ENCODE results near the gene SERPINA9. TPM values are rescaled to one million over a fixed set of nuclear protein-coding genes. Genes with fewer than 3 reads are reported as not detected.

The SERPINA9 gene
- total RNA-seq, 2 experiments from 2014 or later, result not detected

DNA sequence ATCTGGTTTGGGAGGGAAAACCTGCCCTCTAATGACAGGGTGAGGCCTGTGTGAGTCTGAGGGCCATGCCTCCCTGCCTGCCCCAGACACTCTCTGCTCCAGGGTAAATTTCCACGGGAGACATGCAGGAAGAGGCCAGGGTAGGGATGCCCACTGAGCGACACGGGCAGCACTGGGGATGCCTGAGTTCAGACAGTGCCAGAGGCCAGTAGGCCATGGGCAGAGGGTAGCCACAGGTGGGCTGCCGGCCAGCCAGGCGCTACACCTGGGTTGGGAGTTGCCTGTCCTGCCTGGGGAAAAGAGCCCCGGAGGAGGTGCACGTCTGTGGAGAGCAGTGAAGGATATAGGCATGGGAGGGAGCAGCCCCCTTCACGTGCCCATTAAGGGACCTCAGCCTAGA is 29.6 kb upstream of the SERPINA9 start:
- ChIA-PET CTCF (no interaction called here), POLR2A (no interaction called here)
- H3K27ac Mint-ChIP-seq, result no peak overlapping the region
- no peak overlapping the region for H3K4me3 Mint-ChIP-seq
- ATAC-seq, result no peak
- no peak for DNase-seq
- H3K36me3 Mint-ChIP-seq (ENCODE audit: low read depth), result no peaks in the 10 kb centered on the region
- H3K4me1 Mint-ChIP-seq (ENCODE audit: low read depth), result no peaks in the 10 kb centered on the region
- peaks cover 4% of the 10 kb centered on the region for H3K27me3 Mint-ChIP-seq (ENCODE audit: low read depth)
- H3K9me3 Mint-ChIP-seq (ENCODE audit: insufficient read depth), result no peaks in the 10 kb centered on the region

DNA sequence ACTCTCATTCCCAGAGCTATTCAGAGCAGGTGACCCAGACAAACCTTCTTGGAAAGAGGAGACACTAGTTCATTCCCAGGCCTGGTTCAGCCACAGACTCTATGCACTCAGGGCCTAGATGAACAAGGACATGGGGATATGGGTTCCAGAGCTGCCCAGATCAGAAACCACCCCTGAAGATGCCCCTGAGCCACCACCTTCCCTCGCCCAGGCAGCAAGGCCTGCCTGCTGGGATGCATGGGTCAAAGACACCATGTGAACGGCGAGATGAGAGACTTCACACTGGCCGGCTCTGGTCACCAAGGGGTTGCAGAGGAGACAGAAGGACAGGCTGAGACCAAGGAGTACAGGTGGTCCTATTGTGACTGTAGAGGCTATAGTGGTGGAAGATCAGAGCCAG is 29.2 kb upstream of the SERPINA9 start:
- no peak for ATAC-seq
- ChIA-PET POLR2A (no interaction called here), CTCF (no interaction called here)
- H3K27me3 Mint-ChIP-seq (ENCODE audit: low read depth), result peaks cover 2% of the 10 kb centered on the region
- no peaks in the 10 kb centered on the region for H3K4me1 Mint-ChIP-seq (ENCODE audit: low read depth)
- H3K4me3 Mint-ChIP-seq, result no peak overlapping the region
- DNase-seq, result no peak
- no peaks in the 10 kb centered on the region for H3K9me3 Mint-ChIP-seq (ENCODE audit: insufficient read depth)
- no peaks in the 10 kb centered on the region for H3K36me3 Mint-ChIP-seq (ENCODE audit: low read depth)
- no peak overlapping the region for H3K27ac Mint-ChIP-seq

DNA sequence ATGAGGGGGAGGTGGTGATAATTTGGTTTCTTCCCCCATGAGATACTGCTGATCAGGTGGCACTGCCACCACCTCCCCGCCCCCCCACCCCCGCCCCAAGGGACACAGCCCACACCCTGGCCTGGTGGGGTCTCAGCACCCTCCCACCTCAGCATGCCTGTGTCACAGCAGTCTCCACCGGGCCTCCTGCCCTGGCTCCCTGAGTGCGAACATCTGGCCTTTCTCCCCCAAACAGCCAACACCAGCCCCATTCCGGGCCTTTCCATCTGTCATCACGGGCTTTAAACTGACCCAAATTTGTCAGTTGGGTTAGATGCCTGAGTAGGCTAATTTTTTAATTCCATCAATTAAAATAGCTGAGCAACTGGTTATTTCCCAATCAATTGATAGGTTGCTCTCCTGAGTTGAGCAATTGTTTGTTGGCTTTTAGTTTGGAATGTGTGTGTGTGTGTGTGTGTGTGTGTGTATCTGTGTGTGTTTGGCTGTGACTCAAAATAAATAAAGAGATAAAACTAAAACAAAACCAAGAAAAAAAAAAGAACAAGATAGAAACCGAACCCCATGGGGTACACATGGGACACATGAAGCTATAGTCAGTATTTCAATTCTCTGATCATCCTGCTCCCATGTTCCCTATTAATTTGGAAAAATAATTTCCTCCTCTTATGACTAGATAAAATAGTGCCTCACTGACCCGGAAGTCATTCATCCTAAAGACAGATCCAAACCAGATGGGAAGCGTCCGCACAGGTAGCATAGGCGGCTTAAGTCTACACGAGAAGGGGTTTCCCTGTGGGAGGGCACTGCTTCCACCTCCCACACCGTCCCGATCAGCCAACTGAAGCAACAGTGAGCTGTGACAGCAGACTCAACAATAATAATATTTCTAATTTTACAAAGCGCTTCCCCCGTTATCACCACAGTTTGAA is 25.9 kb upstream of the SERPINA9 start:
- no peak for DNase-seq
- H3K4me1 Mint-ChIP-seq (ENCODE audit: low read depth), result no peaks in the 10 kb centered on the region
- no peaks in the 10 kb centered on the region for H3K9me3 Mint-ChIP-seq (ENCODE audit: insufficient read depth)
- ATAC-seq, result no peak
- no peak overlapping the region for H3K4me3 Mint-ChIP-seq
- ChIA-PET POLR2A (no interaction called here), CTCF (interaction anchor here (0.6 to 0.8 kb wide), 2 partner anchors 15 kb away, joined by 3 to 5 read pairs; no protein-coding TSS in a partner anchor)
- H3K36me3 Mint-ChIP-seq (ENCODE audit: low read depth), result no peaks in the 10 kb centered on the region
- H3K27ac Mint-ChIP-seq, result no peak overlapping the region
- H3K27me3 Mint-ChIP-seq (ENCODE audit: low read depth), result peaks cover 6% of the 10 kb centered on the region

DNA sequence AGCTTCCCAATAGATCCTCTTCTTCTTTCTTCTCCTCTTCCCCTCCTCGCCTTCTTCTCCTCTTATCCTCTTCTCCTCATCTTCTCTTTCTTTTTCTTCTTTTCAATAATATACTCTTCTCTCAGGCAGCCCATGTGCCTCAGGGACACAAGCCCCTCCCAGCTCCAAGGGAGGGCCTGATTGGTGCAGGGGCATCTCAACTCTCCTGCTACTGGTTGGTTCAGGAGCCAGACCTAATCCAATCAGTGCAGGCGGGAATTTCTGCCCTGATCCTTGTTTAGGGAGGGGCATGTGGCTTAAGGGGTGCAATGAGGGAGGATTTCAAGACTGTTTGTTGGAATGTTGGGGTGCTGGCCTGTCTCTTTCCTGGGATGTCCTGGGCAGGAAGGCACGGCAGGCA is 24.3 kb upstream of the SERPINA9 start:
- Mint-ChIP-seq H3K27ac (no peak overlapping the region), H3K9me3 (ENCODE audit: insufficient read depth) (no peaks in the 10 kb centered on the region), H3K4me3 (no peak overlapping the region), H3K27me3 (ENCODE audit: low read depth) (peaks cover 4% of the 10 kb centered on the region), H3K36me3 (ENCODE audit: low read depth) (no peaks in the 10 kb centered on the region), H3K4me1 (ENCODE audit: low read depth) (no peaks in the 10 kb centered on the region)
- ChIA-PET POLR2A (no interaction called here), CTCF (no interaction called here)
- ATAC-seq (no peak), DNase-seq (no peak)

DNA sequence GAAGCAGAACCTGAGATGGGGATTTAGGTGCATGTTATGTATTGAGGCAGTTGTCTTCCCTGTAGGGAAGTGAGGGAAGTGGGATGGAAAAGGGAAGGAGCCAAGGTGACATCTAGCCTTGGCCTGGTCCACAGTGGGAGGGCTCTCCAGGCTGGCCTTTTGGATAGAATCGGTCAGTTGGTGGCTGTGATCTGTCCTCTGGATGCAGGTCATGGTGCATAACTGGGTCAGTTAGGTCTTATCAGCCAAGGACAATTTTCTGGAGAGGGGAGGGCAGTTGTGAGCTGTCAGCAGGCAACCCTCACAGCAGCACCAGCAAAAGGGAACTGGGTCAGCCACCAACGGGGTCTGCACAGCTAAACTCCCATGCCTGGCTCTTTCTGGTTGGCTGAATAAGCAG is 23.7 kb upstream of the SERPINA9 start:
- ATAC-seq (no peak), DNase-seq (no peak)
- Mint-ChIP-seq H3K27ac (no peak overlapping the region), H3K4me3 (no peak overlapping the region), H3K27me3 (ENCODE audit: low read depth) (peaks cover 4% of the 10 kb centered on the region), H3K4me1 (ENCODE audit: low read depth) (no peaks in the 10 kb centered on the region), H3K36me3 (ENCODE audit: low read depth) (no peaks in the 10 kb centered on the region), H3K9me3 (ENCODE audit: insufficient read depth) (no peaks in the 10 kb centered on the region)
- ChIA-PET POLR2A (no interaction called here), CTCF (no interaction called here)

DNA sequence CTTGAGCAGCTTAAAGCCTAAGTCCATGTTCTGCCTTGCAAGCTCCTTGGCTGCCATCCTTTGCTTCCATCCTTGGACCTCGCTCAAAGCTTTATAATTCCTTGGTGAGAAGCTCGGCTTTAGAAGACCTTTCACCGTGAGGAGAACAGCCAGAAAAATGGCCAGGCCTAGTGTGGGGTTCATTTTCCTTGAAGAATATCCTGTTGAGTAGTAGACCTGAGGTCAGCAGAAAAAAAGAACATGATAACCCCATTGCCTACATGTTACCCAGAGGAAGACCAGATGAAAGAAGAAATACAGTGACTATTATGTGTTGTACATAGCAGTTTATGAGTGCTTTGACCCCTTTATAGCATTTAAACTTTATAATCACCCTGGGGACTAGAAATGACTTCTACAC is 22.2 kb upstream of the SERPINA9 start:
- ATAC-seq (no peak), DNase-seq (no peak)
- H3K36me3 Mint-ChIP-seq (ENCODE audit: low read depth), result no peaks in the 10 kb centered on the region
- no peak overlapping the region for H3K4me3 Mint-ChIP-seq
- H3K9me3 Mint-ChIP-seq (ENCODE audit: insufficient read depth), result no peaks in the 10 kb centered on the region
- H3K27me3 Mint-ChIP-seq (ENCODE audit: low read depth), result peaks cover 4% of the 10 kb centered on the region
- CTCF ChIA-PET, result interaction anchor here (1.1 to 1.3 kb wide), 2 partner anchors 12 to 41 kb away, joined by 3 to 4 read pairs; no protein-coding TSS in a partner anchor
- H3K27ac Mint-ChIP-seq, result no peak overlapping the region
- H3K4me1 Mint-ChIP-seq (ENCODE audit: low read depth), result no peaks in the 10 kb centered on the region
- POLR2A ChIA-PET, result no interaction called here

DNA sequence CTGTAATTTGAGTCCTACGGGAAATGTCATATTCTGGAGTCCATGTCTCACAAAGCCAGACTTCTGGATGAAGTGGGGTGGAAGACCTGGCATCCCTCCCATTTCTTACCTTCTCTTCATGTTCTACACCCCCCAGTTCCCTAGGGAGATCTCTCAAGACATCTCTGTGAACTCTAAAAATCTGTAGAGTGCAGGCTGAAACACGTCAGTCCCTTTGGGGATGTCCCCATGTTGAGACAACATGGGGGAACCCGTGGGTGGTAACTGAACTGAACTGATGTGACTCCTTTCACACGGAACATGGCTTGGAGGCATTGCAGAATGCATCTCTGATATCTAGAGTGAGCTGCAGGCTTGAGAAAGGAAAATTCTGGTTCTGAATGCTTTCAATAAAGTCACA is 18.1 kb upstream of the SERPINA9 start:
- Mint-ChIP-seq H3K4me3 (no peak overlapping the region), H3K27ac (no peak overlapping the region), H3K27me3 (ENCODE audit: low read depth) (peaks cover 4% of the 10 kb centered on the region), H3K36me3 (ENCODE audit: low read depth) (no peaks in the 10 kb centered on the region), H3K9me3 (ENCODE audit: insufficient read depth) (no peaks in the 10 kb centered on the region), H3K4me1 (ENCODE audit: low read depth) (no peaks in the 10 kb centered on the region)
- ChIA-PET POLR2A (no interaction called here), CTCF (interaction anchor here (1.5 kb wide), 1 partner anchor 8 kb away, joined by 4 read pairs; no protein-coding TSS in a partner anchor)
- ATAC-seq (no peak), DNase-seq (no peak)

DNA sequence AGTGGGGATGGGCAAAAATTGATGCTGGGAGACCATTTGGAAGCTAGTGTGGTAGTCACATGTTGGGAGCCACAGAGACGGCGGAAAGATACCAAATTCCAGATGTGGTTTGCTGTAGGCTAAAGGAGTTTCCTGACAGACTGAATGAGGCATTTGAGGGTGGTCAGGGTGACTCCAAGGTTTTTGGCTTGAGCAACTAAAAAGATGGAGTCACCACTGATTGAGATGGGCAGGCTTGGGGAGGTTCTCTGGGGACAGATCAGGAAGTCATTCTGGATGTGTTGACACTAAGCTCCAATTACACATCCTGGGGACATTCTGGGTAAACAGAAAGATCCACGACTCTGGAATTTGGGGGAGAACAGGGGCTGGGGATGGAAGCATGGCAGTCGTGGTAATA is 15.5 kb upstream of the SERPINA9 start:
- ATAC-seq (no peak), DNase-seq (no peak)
- Mint-ChIP-seq H3K9me3 (ENCODE audit: insufficient read depth) (no peaks in the 10 kb centered on the region), H3K27me3 (ENCODE audit: low read depth) (no peaks in the 10 kb centered on the region), H3K36me3 (ENCODE audit: low read depth) (no peaks in the 10 kb centered on the region), H3K4me3 (no peak overlapping the region), H3K4me1 (ENCODE audit: low read depth) (no peaks in the 10 kb centered on the region), H3K27ac (no peak overlapping the region)
- POLR2A ChIA-PET, result no interaction called here
- CTCF ChIA-PET, result interaction anchor here (0.7 to 1.2 kb wide), 2 partner anchors 42 to 58 kb away, joined by 3 read pairs; no protein-coding TSS in a partner anchor

DNA sequence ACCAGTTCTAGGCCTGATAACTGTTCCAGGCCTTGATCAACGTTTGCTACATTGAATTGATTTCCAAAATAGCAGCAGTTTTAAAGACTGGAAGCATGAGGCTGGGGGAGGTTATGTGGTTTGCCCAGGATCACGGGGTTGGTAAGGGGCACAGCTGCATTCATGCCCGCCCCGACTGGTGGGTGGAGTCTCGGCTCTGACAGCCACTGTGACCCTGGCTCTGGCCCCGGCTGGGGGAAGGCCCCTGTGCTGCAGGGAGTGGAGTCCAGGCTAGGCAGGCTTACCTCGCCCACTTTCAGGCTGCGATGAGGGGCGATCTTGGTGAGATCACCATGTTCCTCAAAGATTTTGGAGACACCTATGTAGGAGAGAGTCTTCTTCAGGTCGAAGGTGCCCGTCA is 13.3 kb upstream of the SERPINA9 start:
- DNase-seq (no peak), ATAC-seq (no peak)
- CTCF ChIA-PET, result no interaction called here
- no peaks in the 10 kb centered on the region for H3K36me3 Mint-ChIP-seq (ENCODE audit: low read depth)
- POLR2A ChIA-PET, result no interaction called here
- H3K27me3 Mint-ChIP-seq (ENCODE audit: low read depth), result peaks cover 3% of the 10 kb centered on the region
- no peaks in the 10 kb centered on the region for H3K9me3 Mint-ChIP-seq (ENCODE audit: insufficient read depth)
- H3K4me3 Mint-ChIP-seq, result no peak overlapping the region
- H3K27ac Mint-ChIP-seq, result no peak overlapping the region
- H3K4me1 Mint-ChIP-seq (ENCODE audit: low read depth), result no peaks in the 10 kb centered on the region

DNA sequence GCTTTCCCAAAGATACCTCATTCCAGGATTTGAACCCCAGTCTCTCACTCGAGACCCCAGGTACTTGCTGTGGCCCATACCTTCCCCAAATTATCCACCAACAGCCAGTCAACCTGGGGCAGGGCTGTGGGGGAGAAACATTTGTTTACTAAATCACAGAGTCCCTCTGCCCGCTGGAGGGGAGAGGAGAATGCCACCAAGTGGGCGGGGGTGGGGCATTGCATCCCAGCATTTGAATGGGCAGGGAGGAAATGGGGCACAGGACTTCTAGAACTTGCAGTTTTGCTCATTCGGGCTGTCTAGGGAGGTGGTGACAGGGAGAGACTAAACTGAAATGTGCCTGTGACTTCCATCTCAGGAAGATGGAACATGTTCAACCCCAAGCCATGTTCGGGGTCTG is 10.9 kb upstream of the SERPINA9 start:
- Mint-ChIP-seq H3K4me3 (no peak overlapping the region), H3K27me3 (ENCODE audit: low read depth) (peaks cover 6% of the 10 kb centered on the region), H3K9me3 (ENCODE audit: insufficient read depth) (no peaks in the 10 kb centered on the region), H3K4me1 (ENCODE audit: low read depth) (no peaks in the 10 kb centered on the region), H3K27ac (no peak overlapping the region), H3K36me3 (ENCODE audit: low read depth) (no peaks in the 10 kb centered on the region)
- ChIA-PET POLR2A (no interaction called here), CTCF (interaction anchor here (0.7 to 2.8 kb wide), 22 partner anchors 8 to 357 kb away, joined by 3 to 31 read pairs (median 3); partner anchors contain the start of genes SERPINA12 and SERPINA9)
- no peak for ATAC-seq
- DNase-seq, result no peak

DNA sequence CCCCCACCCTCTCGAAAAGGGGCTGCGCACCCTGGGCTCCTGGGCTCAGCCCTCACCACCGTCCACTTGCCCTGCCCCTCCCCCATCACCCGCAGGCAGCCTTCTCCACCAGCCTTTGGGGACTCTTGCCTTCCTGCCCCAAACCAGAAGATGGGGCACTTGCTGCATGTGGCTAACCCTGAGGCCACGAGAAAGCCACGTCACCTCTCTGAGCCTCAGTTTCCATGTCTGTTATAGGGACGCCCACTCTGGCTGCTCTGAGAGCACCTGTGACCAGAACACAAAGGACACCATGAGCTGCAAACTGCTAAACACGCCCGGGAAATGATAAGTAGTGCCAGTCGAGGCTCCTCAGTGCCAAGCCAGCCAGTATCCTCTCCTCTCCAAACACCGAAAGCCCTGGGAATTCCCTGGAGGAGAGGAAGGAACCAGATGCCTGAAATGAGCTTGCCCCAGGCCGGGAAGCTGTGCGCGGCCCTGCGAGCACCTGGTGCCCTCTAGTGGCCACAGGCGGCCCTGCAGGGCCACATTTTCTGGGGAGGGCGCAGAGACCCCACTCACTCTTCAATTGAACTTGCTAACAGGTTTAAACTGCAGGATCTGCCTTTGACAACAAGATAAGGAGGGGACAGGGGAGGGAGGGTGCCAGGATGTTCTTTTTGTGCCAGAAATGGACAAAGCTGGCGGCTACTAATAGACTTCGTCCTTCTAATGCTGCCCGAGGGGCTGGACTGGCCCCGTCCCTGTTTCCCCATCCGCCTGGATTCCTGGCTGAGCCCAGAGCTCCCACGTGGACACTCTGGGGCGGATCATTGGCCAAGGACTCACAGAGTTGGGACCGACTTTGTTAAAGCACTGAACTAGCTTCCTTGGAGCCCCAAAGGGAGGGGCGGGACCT is 10.2 kb upstream of the SERPINA9 start:
- no peaks in the 10 kb centered on the region for H3K4me1 Mint-ChIP-seq (ENCODE audit: low read depth)
- CTCF ChIA-PET, result interaction anchor here (0.6 to 2.8 kb wide), 27 partner anchors 8 to 450 kb away, joined by 3 to 31 read pairs (median 3); partner anchors contain the start of genes SERPINA12 and SERPINA9
- DNase-seq (peak; percentile 41), ATAC-seq (no peak)
- peaks cover 6% of the 10 kb centered on the region for H3K27me3 Mint-ChIP-seq (ENCODE audit: low read depth)
- H3K27ac Mint-ChIP-seq, result no peak overlapping the region
- no peaks in the 10 kb centered on the region for H3K36me3 Mint-ChIP-seq (ENCODE audit: low read depth)
- POLR2A ChIA-PET, result no interaction called here
- H3K9me3 Mint-ChIP-seq (ENCODE audit: insufficient read depth), result no peaks in the 10 kb centered on the region
- H3K4me3 Mint-ChIP-seq, result no peak overlapping the region

DNA sequence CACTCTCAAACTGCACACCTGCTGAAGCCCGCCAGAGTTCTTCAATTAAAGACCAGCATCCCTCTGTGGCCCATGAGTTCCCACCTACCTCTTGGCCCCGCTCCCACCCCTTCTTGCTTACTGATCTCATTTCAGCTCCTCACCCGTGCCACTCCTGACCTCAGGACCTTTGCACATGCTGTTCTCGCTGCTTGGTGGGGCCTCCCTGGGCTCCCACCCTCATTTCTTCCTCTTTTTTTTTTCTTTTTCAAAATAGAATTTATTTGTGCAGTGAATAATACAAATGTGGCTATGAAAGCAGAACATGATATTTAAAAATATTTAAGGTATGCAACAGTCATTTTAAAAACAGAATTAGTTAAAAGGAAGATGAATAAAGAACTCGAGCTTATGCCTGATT is 8.5 kb upstream of the SERPINA9 start:
- ATAC-seq (no peak), DNase-seq (no peak)
- H3K9me3 Mint-ChIP-seq (ENCODE audit: insufficient read depth), result no peaks in the 10 kb centered on the region
- H3K4me1 Mint-ChIP-seq (ENCODE audit: low read depth), result no peaks in the 10 kb centered on the region
- H3K27me3 Mint-ChIP-seq (ENCODE audit: low read depth), result peaks cover 6% of the 10 kb centered on the region
- H3K4me3 Mint-ChIP-seq, result no peak overlapping the region
- no peaks in the 10 kb centered on the region for H3K36me3 Mint-ChIP-seq (ENCODE audit: low read depth)
- H3K27ac Mint-ChIP-seq, result no peak overlapping the region
- CTCF ChIA-PET, result interaction anchor here (2.1 to 2.8 kb wide), 2 partner anchors 51 to 354 kb away, joined by 5 to 31 read pairs; no protein-coding TSS in a partner anchor
- POLR2A ChIA-PET, result no interaction called here

Data from activated CD8-positive, alpha-beta T cell treated with anti-CD3 and anti-CD28 coated beads, Interleukin-2, amount 10 ng/mL, durations not matched to agents 7 days and 5 days (primary cell).